HCT116 (cell line): ENCODE results near the gene SIGLEC14. TPM values are rescaled to one million over a fixed set of nuclear protein-coding genes. Genes with fewer than 3 reads are reported as not detected.

ENCODE experiments used
- ATAC-seq: fragments of 200-7000 bp; cut with Tn5 transposase; 2 replicates; pipeline ENCODE4 v1.9.1; 2020; ENCODE audit warnings: mild to moderate bottlenecking, moderate library complexity
- BruUV-seq: library from RNA; stranded (reverse); fragments of 400-500 nt; replicated peaks from 2 replicates; lab custom pipeline; 2021; lab: Mats Ljungman, UMichigan
- CTCF ChIA-PET: fragments of 300-600 bp; sonication (Branson Sonifier 250); formaldehyde crosslinking; loops from one replicate; lab custom pipeline; 2021; ENCODE audit warnings: antibody characterized with exemption; lab: Charles Lee
- POLR2A ChIA-PET: fragments of 300-600, 350-600 bp; sonication (Branson Sonifier 250); formaldehyde crosslinking; loops from one replicate; lab custom pipeline; 2021; ENCODE audit warnings: antibody characterized with exemption; lab: Charles Lee
- RAD21 ChIA-PET, 2 experiments: fragments of 300-600 bp; sonication (Branson Sonifier 250); formaldehyde crosslinking; loops; one replicate each; lab custom pipeline; 2023; ENCODE audit warnings: low total read pairs in 2 of 2; ENCODE audit not compliant: uncharacterized antibody in 2 of 2, unreplicated experiment in 2 of 2, low non-redundant PET in 1 of 2; lab: Charles Lee
- DNase-seq: peaks from one replicate; pipeline ENCODE4 v3.0.0-alpha.2; 2010; ENCODE audit warnings: low read depth, low spot score
- H2AFZ ChIP-seq: fragments of 200-600 bp; shearing (Covaris generic), sonication (generic); 2 replicates; pipeline ENCODE4 v1.6.1; 2017; ENCODE audit warnings: low read depth, mixed run types, mixed read lengths, antibody characterized with exemption, low read length; ENCODE audit not compliant: poor library complexity, severe bottlenecking
- H3K27ac ChIP-seq: 2 replicates; pipeline ENCODE4 v1.5.1; 2012; ENCODE audit warnings: low read depth, low read length
- H3K27me3 ChIP-seq: fragments of 200-600 bp; sonication (generic); 2 replicates; pipeline ENCODE4 v1.6.1; 2016; ENCODE audit warnings: mixed run types, low read length, mixed read lengths; ENCODE audit not compliant: insufficient read depth
- H3K36me3 ChIP-seq, 2 experiments: fragments of 200-500 bp in 1 of 2; fragments of 200-600 bp in 1 of 2; sonication (Bioruptor generic) in 1 of 2; sonication (generic) in 1 of 2; 2 replicates each; pipeline versions ENCODE4 v1.5.1 to v1.6.1; 2014 to 2016; ENCODE audit warnings: low read length in 2 of 2, inconsistent platforms in 1 of 2, mixed read lengths in 1 of 2, mixed run types in 1 of 2; ENCODE audit not compliant: insufficient read depth in 2 of 2, control insufficient read depth in 1 of 2
- H3K4me1 ChIP-seq, 2 experiments: fragments of 200-600 bp in 1 of 2; sonication (generic) in 1 of 2; 2 replicates each; pipeline versions ENCODE4 v1.5.1 to v1.6.1; 2012 to 2017; ENCODE audit warnings: low read length in 2 of 2, inconsistent platforms in 1 of 2, mild to moderate bottlenecking in 1 of 2, mixed read lengths in 1 of 2, mixed run types in 1 of 2, moderate library complexity in 1 of 2; ENCODE audit not compliant: insufficient read depth in 2 of 2, control insufficient read depth in 1 of 2
- H3K4me2 ChIP-seq: fragments of 200-600 bp; sonication (generic); 2 replicates; pipeline ENCODE4 v1.6.1; 2017; ENCODE audit warnings: mixed run types, low read length, mixed read lengths
- H3K4me3 ChIP-seq, 2 experiments: fragments of 200-600 bp in 1 of 2; sonication (generic) in 1 of 2; replicated peaks in 1 of 2; 2 replicates each; pipeline ENCODE4 v1.5.1; 2011 to 2016; ENCODE audit warnings: low read length in 2 of 2, control low read depth in 1 of 2, low read depth in 1 of 2, mild to moderate bottlenecking in 1 of 2, mixed read lengths in 1 of 2, mixed run types in 1 of 2
- H3K79me2 ChIP-seq: fragments of 200-600 bp; sonication (generic); 2 replicates; pipeline ENCODE4 v1.6.1; 2017; ENCODE audit warnings: mild to moderate bottlenecking, mixed run types, low read length, moderate library complexity, mixed read lengths; ENCODE audit not compliant: insufficient read depth
- H3K9ac ChIP-seq: fragments of 200-600 bp; sonication (generic); 2 replicates; pipeline ENCODE4 v1.6.1; 2016; ENCODE audit warnings: low read length, mixed read lengths
- H3K9me2 ChIP-seq: fragments of 200-600 bp; sonication (generic), shearing (Covaris generic); 2 replicates; pipeline ENCODE4 v1.6.1; 2017; ENCODE audit warnings: mixed run types, mild to moderate bottlenecking, moderate library complexity; ENCODE audit not compliant: insufficient read depth
- H3K9me3 ChIP-seq, 2 experiments: fragments of 200-500 bp in 1 of 2; fragments of 200-600 bp in 1 of 2; sonication (Bioruptor generic) in 1 of 2; sonication (generic) in 1 of 2; 2 replicates each; pipeline ENCODE4 v1.6.1; 2014 to 2017; ENCODE audit warnings: low read length in 2 of 2, mixed read lengths in 2 of 2, inconsistent platforms in 1 of 2, low read depth in 1 of 2, mild to moderate bottlenecking in 1 of 2, mixed run types in 1 of 2, moderate library complexity in 1 of 2; ENCODE audit not compliant: control insufficient read depth in 1 of 2, insufficient read depth in 1 of 2
- H4K20me1 ChIP-seq: fragments of 200-600 bp; sonication (generic), shearing (Covaris generic); 2 replicates; pipeline ENCODE4 v1.6.1; 2017; ENCODE audit warnings: mixed run types, mild to moderate bottlenecking, moderate library complexity; ENCODE audit not compliant: insufficient read depth
- ATF3 ChIP-seq: IDR thresholded peaks from 2 replicates; pipeline ENCODE4 v1.6.1; 2012
- CBX3 ChIP-seq: IDR thresholded peaks from 2 replicates; pipeline ENCODE4 v1.6.1; 2012; ENCODE audit warnings: low read depth
- EGR1 ChIP-seq: IDR thresholded peaks from 2 replicates; pipeline ENCODE4 v1.6.1; 2012; ENCODE audit warnings: low read depth
- ELF1 ChIP-seq: IDR thresholded peaks from 2 replicates; pipeline ENCODE4 v1.6.1; 2012; ENCODE audit warnings: low read depth, borderline replicate concordance
- EZH2 ChIP-seq: fragments of 200-600 bp; sonication (generic); IDR thresholded peaks from 2 replicates; pipeline ENCODE4 v1.6.1; 2017; ENCODE audit warnings: antibody characterized with exemption, mixed run types
- EZH2phosphoT487 ChIP-seq: fragments of 200-600 bp; IDR thresholded peaks from 2 replicates; pipeline ENCODE4 v1.6.1; 2018; ENCODE audit warnings: antibody characterized with exemption, borderline replicate concordance
- FOSL1 ChIP-seq: IDR thresholded peaks from 2 replicates; pipeline ENCODE4 v1.6.1; 2012; ENCODE audit warnings: low read depth
- JUND ChIP-seq: IDR thresholded peaks from 2 replicates; pipeline ENCODE4 v1.6.1; 2012
- MAX ChIP-seq: IDR thresholded peaks from 2 replicates; pipeline ENCODE4 v1.6.1; 2012
- POLR2A ChIP-seq: IDR thresholded peaks from 2 replicates; pipeline ENCODE4 v1.7.0; 2011; ENCODE audit warnings: borderline replicate concordance; ENCODE audit not compliant: insufficient read depth, insufficient read length; ENCODE audit errors: extremely low read depth
- POLR2AphosphoS5 ChIP-seq: IDR thresholded peaks from 2 replicates; pipeline ENCODE4 v1.6.1; 2011; ENCODE audit warnings: mild to moderate bottlenecking, low read depth, low read length, moderate library complexity
- RAD21 ChIP-seq: IDR thresholded peaks from 2 replicates; pipeline ENCODE4 v1.6.1; 2012; ENCODE audit warnings: low read depth, mild to moderate bottlenecking
- SIN3A ChIP-seq: IDR thresholded peaks from 2 replicates; pipeline ENCODE4 v1.6.1; 2012; ENCODE audit warnings: low read depth
- SP1 ChIP-seq: IDR thresholded peaks from 2 replicates; pipeline ENCODE4 v1.6.1; 2012; ENCODE audit warnings: low read depth
- SRF ChIP-seq: IDR thresholded peaks from 2 replicates; pipeline ENCODE4 v1.6.1; 2012; ENCODE audit warnings: low read depth
- TCF7L2 ChIP-seq: IDR thresholded peaks from 2 replicates; pipeline ENCODE4 v1.7.0; 2011; ENCODE audit warnings: borderline replicate concordance, inconsistent platforms; ENCODE audit not compliant: insufficient read depth, insufficient read length; ENCODE audit errors: extremely low read depth
- ZBTB33 ChIP-seq: IDR thresholded peaks from 2 replicates; pipeline ENCODE4 v1.6.1; 2011; ENCODE audit warnings: mild to moderate bottlenecking, low read length, moderate library complexity; ENCODE audit not compliant: insufficient replicate concordance; ENCODE audit errors: extremely low read depth
- ZNF274 ChIP-seq: fragments of 200-500 bp; sonication (Bioruptor generic); IDR thresholded peaks from 2 replicates; pipeline ENCODE4 v1.6.1; 2014; ENCODE audit warnings: mild to moderate bottlenecking, low read depth, low read length, inconsistent platforms
- intact Hi-C: fragments of 100-400 bp; cut with micrococcal nuclease; formaldehyde crosslinking; loops from 2 replicates; pipeline ENCODE4 v1.10.0; 2022
- total RNA-seq: library from RNA; stranded (reverse); gene quantifications from one replicate; pipeline ENCODE4 v1.2.1, GENCODE V29; 2021; ENCODE audit not compliant: unreplicated experiment
- TF ChIP-seq, protein P1 (sequence below), 3 experiments: fragments of 200-600 bp in 1 of 3; sonication (generic) in 1 of 3; IDR thresholded peaks in 2 of 3; conservative IDR thresholded peaks in 1 of 3; 2 replicates each; pipeline ENCODE4 v1.5.1; 2012 to 2017; ENCODE audit warnings: low read depth in 2 of 3, low read length in 2 of 3, antibody characterized with exemption in 1 of 3, borderline replicate concordance in 1 of 3, control low read depth in 1 of 3, mild to moderate bottlenecking in 1 of 3, mixed read lengths in 1 of 3, mixed run types in 1 of 3, moderate library complexity in 1 of 3; ENCODE audit not compliant: insufficient read depth in 1 of 3

The SIGLEC14 gene
- total RNA-seq, 1 experiment from 2014 or later: not detected

GRCh38 chr19:51602189-51602854, 44.3 kb downstream of the SIGLEC14 start:
- ChIA-PET RAD21 (no interaction called here), POLR2A (no interaction called here), CTCF (no interaction called here)
- ATAC-seq: no peak
- intact Hi-C loops: no loop called here
- no peak overlapping the region for H3K4me3 ChIP-seq
- H3K27ac ChIP-seq: no peak overlapping the region
- no peak overlapping the region for H2AFZ ChIP-seq
- H3K4me2 ChIP-seq: no peak overlapping the region
- no peaks in the 10 kb centered on the region for H3K79me2 ChIP-seq
- no peaks in the 10 kb centered on the region for H3K9me2 ChIP-seq
- BruUV-seq: no TSS peak
- H3K9me3 ChIP-seq: no peaks in the 10 kb centered on the region
- no peaks in the 10 kb centered on the region for H3K4me1 ChIP-seq
- H3K27me3 ChIP-seq: peaks cover 8% of the 10 kb centered on the region; the same call in 1 of the 2 replicates
- H4K20me1 ChIP-seq: no peaks in the 10 kb centered on the region
- H3K9ac ChIP-seq: no peak overlapping the region
- DNase-seq: no peak
- no peak for TF ChIP-seq POLR2AphosphoS5
- TF ChIP-seq CBX3: no peak
- TF ChIP-seq RAD21: no peak
- TF ChIP-seq POLR2A: no peak
- no peak for TF ChIP-seq SP1
- TF ChIP-seq SRF: no peak
- no peak for TF ChIP-seq ELF1
- TF ChIP-seq JUND: no peak
- no peak for TF ChIP-seq SIN3A
- no peak for TF ChIP-seq ATF3
- no peak for TF ChIP-seq EGR1
- no peak for TF ChIP-seq FOSL1
- TF ChIP-seq ZBTB33: no peak
- TF ChIP-seq EZH2: no peak
- TF ChIP-seq ZNF274: no peak
- no peak for TF ChIP-seq EZH2phosphoT487
- no peak for TF ChIP-seq MAX
- no peak for TF ChIP-seq TCF7L2
- TF ChIP-seq, protein P1, sequence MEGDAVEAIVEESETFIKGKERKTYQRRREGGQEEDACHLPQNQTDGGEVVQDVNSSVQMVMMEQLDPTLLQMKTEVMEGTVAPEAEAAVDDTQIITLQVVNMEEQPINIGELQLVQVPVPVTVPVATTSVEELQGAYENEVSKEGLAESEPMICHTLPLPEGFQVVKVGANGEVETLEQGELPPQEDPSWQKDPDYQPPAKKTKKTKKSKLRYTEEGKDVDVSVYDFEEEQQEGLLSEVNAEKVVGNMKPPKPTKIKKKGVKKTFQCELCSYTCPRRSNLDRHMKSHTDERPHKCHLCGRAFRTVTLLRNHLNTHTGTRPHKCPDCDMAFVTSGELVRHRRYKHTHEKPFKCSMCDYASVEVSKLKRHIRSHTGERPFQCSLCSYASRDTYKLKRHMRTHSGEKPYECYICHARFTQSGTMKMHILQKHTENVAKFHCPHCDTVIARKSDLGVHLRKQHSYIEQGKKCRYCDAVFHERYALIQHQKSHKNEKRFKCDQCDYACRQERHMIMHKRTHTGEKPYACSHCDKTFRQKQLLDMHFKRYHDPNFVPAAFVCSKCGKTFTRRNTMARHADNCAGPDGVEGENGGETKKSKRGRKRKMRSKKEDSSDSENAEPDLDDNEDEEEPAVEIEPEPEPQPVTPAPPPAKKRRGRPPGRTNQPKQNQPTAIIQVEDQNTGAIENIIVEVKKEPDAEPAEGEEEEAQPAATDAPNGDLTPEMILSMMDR (IDR thresholded peaks at IDR 0.05 in 2 of 3, conservative IDR thresholded peaks at IDR 0.05 in 1 of 3; ENCODE audit: borderline replicate concordance in 1 of 3, insufficient read depth in 1 of 3, low read depth in 2 of 3, low read length in 2 of 3): no peak
- no peaks in the 10 kb centered on the region for H3K36me3 ChIP-seq
